ENCODE data around the gene SNX30. TPM values are rescaled to one million over a fixed set of nuclear protein-coding genes. Genes with fewer than 3 reads are reported as not detected.

Gene SNX30
- total and polyA plus RNA-seq, 2 experiments from 2014 or later: 6.4 to 29.1 TPM

DNA sequence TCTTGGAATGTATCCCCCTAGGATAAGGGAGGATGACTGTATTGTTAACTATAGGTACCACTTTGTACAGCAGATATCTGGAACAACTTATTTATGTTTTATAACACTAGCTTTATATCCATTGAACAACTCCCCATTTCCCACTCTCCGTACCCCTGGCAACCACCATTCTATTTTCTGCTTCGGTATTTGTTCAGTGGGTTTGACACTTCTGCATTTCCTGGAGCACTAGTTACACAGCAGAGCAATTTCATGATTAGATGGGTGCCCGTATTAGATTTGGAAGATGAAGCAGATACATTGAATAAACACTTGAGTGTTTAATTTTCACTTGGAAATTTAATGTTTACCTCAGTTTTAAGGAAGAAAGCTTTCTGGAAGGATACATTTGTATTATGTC is 72.7 kb downstream of the SNX30 start:
- Histone ChIP-seq H3K4me3 (no peak overlapping the region), H2AFZ (no peak overlapping the region), H3K36me3 (replicated peaks; ENCODE audit: insufficient read depth, low read depth) (no peaks in the 10 kb centered on the region), H3K9me2 (replicated peaks; ENCODE audit: insufficient read depth) (no peaks in the 10 kb centered on the region), H4K20me1 (ENCODE audit: insufficient read depth, poor library complexity, severe bottlenecking) (no peaks in the 10 kb centered on the region), H3K4me1 (ENCODE audit: insufficient read depth) (no peaks in the 10 kb centered on the region), H3K9me3 (ENCODE audit: low read depth) (peaks cover 5% of the 10 kb centered on the region), H3K4me2 (no peak overlapping the region), H3K27ac (no peak overlapping the region), H3K27me3 (no peaks in the 10 kb centered on the region), H3K79me2 (no peaks in the 10 kb centered on the region)
- TF ChIP-seq, protein P1, sequence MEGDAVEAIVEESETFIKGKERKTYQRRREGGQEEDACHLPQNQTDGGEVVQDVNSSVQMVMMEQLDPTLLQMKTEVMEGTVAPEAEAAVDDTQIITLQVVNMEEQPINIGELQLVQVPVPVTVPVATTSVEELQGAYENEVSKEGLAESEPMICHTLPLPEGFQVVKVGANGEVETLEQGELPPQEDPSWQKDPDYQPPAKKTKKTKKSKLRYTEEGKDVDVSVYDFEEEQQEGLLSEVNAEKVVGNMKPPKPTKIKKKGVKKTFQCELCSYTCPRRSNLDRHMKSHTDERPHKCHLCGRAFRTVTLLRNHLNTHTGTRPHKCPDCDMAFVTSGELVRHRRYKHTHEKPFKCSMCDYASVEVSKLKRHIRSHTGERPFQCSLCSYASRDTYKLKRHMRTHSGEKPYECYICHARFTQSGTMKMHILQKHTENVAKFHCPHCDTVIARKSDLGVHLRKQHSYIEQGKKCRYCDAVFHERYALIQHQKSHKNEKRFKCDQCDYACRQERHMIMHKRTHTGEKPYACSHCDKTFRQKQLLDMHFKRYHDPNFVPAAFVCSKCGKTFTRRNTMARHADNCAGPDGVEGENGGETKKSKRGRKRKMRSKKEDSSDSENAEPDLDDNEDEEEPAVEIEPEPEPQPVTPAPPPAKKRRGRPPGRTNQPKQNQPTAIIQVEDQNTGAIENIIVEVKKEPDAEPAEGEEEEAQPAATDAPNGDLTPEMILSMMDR (IDR thresholded peaks at IDR 0.05; ENCODE audit: poor library complexity): no peak
- TF ChIP-seq EZH2phosphoT487 (IDR thresholded peaks at IDR 0.05; ENCODE audit: low read depth, severe bottlenecking, unreplicated experiment) (no peak), EZH2 (IDR thresholded peaks at IDR 0.05; ENCODE audit: borderline replicate concordance) (no peak)
- DNase-seq (ENCODE audit: low spot score): no peak
- 90% methylated on average over 3 of the region's 3 CpGs for WGBS (ENCODE audit: low lambda C conversion rate, missing lambda C conversion rate)

DNA sequence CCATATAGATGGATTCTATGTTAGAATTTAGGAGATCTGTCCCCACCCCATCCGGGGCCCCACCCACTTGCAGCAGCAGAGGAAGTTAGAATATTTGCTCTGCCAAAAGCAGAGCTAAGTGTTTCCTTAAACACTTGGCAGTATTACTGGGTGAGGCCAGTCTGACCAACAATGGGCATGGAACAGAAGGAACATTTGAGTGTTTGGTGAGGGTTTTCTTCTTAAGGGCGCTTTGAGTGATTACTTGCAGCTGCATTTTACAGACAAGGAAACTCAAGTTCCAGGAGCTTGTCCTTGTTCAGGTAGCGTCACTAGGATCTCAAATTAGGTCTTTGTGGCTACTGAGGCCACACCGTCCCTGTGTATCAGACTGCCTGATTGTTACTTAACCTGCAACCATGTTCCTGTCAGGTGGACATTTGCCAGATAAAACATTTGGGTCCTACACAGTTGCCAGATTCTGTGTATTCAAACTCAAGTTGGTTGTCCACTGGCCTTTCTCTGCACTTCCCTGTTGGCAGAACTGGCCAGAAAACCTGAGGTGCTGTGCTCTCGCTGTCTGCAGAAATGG is 80.8 kb downstream of the SNX30 start:
- no peaks in the 10 kb centered on the region for H3K9me3 ChIP-seq (ENCODE audit: low read depth)
- no peaks in the 10 kb centered on the region for H3K36me3 ChIP-seq (replicated peaks; ENCODE audit: insufficient read depth, low read depth)
- TF ChIP-seq EZH2 (IDR thresholded peaks at IDR 0.05; ENCODE audit: borderline replicate concordance) (no peak), EZH2phosphoT487 (IDR thresholded peaks at IDR 0.05; ENCODE audit: low read depth, severe bottlenecking, unreplicated experiment) (no peak)
- TF ChIP-seq, protein P1 (IDR thresholded peaks at IDR 0.05; ENCODE audit: poor library complexity): no peak
- no peak overlapping the region for H3K4me3 ChIP-seq
- no peak for DNase-seq (ENCODE audit: low spot score)
- H3K4me1 ChIP-seq (ENCODE audit: insufficient read depth): peaks cover 8% of the 10 kb centered on the region
- 90% methylated on average over 5 of the region's 5 CpGs for WGBS (ENCODE audit: low lambda C conversion rate, missing lambda C conversion rate)
- no peaks in the 10 kb centered on the region for H3K79me2 ChIP-seq
- H3K4me2 ChIP-seq: no peak overlapping the region
- no peak overlapping the region for H3K27ac ChIP-seq
- no peaks in the 10 kb centered on the region for H4K20me1 ChIP-seq (ENCODE audit: insufficient read depth, poor library complexity, severe bottlenecking)
- no peaks in the 10 kb centered on the region for H3K27me3 ChIP-seq
- no peak overlapping the region for H2AFZ ChIP-seq
- no peaks in the 10 kb centered on the region for H3K9me2 ChIP-seq (replicated peaks; ENCODE audit: insufficient read depth)

DNA sequence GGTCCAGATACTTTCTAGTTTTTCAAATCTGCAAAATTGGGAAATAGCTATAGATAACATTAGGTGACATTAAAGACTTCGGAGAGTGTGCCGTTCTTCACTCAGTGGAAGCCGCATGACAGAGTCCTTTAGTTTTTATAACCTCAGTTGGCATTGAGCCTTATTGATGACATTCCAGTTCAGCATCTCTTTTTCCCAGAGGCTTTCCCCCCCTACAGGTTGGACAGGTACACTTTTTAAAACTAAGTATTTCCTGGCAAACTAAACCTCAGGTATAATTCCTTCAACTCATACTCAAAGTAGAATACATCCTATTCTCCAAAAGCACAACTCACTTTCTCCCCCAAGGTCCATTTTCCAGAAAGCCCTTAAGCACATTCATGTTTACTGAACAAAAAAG is 81.4 kb downstream of the SNX30 start:
- H3K27me3 ChIP-seq: no peaks in the 10 kb centered on the region
- no peaks in the 10 kb centered on the region for H3K9me3 ChIP-seq (ENCODE audit: low read depth)
- H3K36me3 ChIP-seq (replicated peaks; ENCODE audit: insufficient read depth, low read depth): no peaks in the 10 kb centered on the region
- H3K4me3 ChIP-seq: no peak overlapping the region
- no peaks in the 10 kb centered on the region for H3K79me2 ChIP-seq
- no peak overlapping the region for H3K4me2 ChIP-seq
- TF ChIP-seq, protein P1 (IDR thresholded peaks at IDR 0.05; ENCODE audit: poor library complexity): no peak
- TF ChIP-seq EZH2 (IDR thresholded peaks at IDR 0.05; ENCODE audit: borderline replicate concordance): no peak
- TF ChIP-seq EZH2phosphoT487 (IDR thresholded peaks at IDR 0.05; ENCODE audit: low read depth, severe bottlenecking, unreplicated experiment): no peak
- H2AFZ ChIP-seq: no peak overlapping the region
- no peaks in the 10 kb centered on the region for H3K9me2 ChIP-seq (replicated peaks; ENCODE audit: insufficient read depth)
- H3K27ac ChIP-seq: no peak overlapping the region
- DNase-seq (ENCODE audit: low spot score): no peak
- H3K4me1 ChIP-seq (ENCODE audit: insufficient read depth): peaks cover 13% of the 10 kb centered on the region
- WGBS (ENCODE audit: low lambda C conversion rate, missing lambda C conversion rate): 93% methylated on average over 3 of the region's 3 CpGs
- H4K20me1 ChIP-seq (ENCODE audit: insufficient read depth, poor library complexity, severe bottlenecking): no peaks in the 10 kb centered on the region

All from hepatocyte (in vitro differentiated cells).